OCI-LY7 (cell line): ENCODE measurements around the gene RREB1. TPM values are rescaled to one million over a fixed set of nuclear protein-coding genes. Genes with fewer than 3 reads are reported as not detected.

Source experiments
- BruUV-seq: library from RNA; stranded (reverse); fragments of 400-500 nt; replicated peaks from 2 replicates; lab custom pipeline; 2021; lab: Mats Ljungman, UMichigan
- CTCF ChIA-PET: fragments of 300-600 bp; sonication (Branson Sonifier 250); formaldehyde crosslinking; loops from one replicate; lab custom pipeline; 2022; ENCODE audit warnings: antibody characterized with exemption; ENCODE audit not compliant: unreplicated experiment; lab: Charles Lee
- POLR2A ChIA-PET: fragments of 300-600 bp; sonication (Branson Sonifier 250); formaldehyde crosslinking; loops from one replicate; lab custom pipeline; 2022; ENCODE audit warnings: antibody characterized with exemption; lab: Charles Lee
- DNase-seq: peaks from one replicate; pipeline ENCODE4 v3.0.0-alpha.2; 2015; ENCODE audit warnings: low spot score
- H2AFZ ChIP-seq: fragments of 200-600 bp; sonication (generic), shearing (Covaris generic); 2 replicates; pipeline ENCODE4 v1.6.1; 2014; ENCODE audit warnings: mild to moderate bottlenecking, antibody characterized with exemption, low read length, moderate library complexity
- H3K27ac ChIP-seq: fragments of 200-600 bp; sonication (generic); 2 replicates; pipeline ENCODE4 v1.5.1; 2014; ENCODE audit warnings: mixed run types, low read depth, mild to moderate bottlenecking, moderate library complexity, low read length, inconsistent platforms; ENCODE audit not compliant: poor library complexity, severe bottlenecking
- H3K36me3 ChIP-seq: fragments of 200-600 bp; sonication (generic); 2 replicates; pipeline ENCODE4 v1.6.1; 2014; ENCODE audit warnings: mild to moderate bottlenecking, antibody characterized with exemption, low read length, moderate library complexity, mixed read lengths; ENCODE audit not compliant: insufficient read depth
- H3K4me1 ChIP-seq: fragments of 200-600 bp; sonication (generic); 2 replicates; pipeline ENCODE4 v1.5.1; 2014; ENCODE audit warnings: mild to moderate bottlenecking, low read length; ENCODE audit not compliant: insufficient read depth, poor library complexity, severe bottlenecking
- H3K4me2 ChIP-seq: fragments of 200-600 bp; sonication (generic); 2 replicates; pipeline ENCODE4 v1.6.1; 2014; ENCODE audit warnings: mild to moderate bottlenecking, low read length
- H3K4me3 ChIP-seq: fragments of 200-600 bp; sonication (generic); 2 replicates; pipeline ENCODE4 v1.5.1; 2014; ENCODE audit warnings: mild to moderate bottlenecking, low read depth, low read length; ENCODE audit not compliant: poor library complexity, severe bottlenecking
- H3K79me2 ChIP-seq: fragments of 200-600 bp; sonication (generic); 2 replicates; pipeline ENCODE4 v1.6.1; 2016; ENCODE audit warnings: low read depth, mild to moderate bottlenecking, low read length, moderate library complexity, mixed read lengths; ENCODE audit not compliant: insufficient read depth
- H3K9me2 ChIP-seq: fragments of 200-600 bp; sonication (generic); 2 replicates; pipeline ENCODE4 v1.6.1; 2016; ENCODE audit warnings: mild to moderate bottlenecking, low read length, mixed read lengths; ENCODE audit not compliant: insufficient read depth
- H3K9me3 ChIP-seq: fragments of 200-600 bp; sonication (generic); 2 replicates; pipeline ENCODE4 v1.6.1; 2014; ENCODE audit warnings: mild to moderate bottlenecking, mixed run types, low read length, mixed read lengths
- H4K20me1 ChIP-seq: fragments of 200-600 bp; sonication (generic); 2 replicates; pipeline ENCODE4 v1.6.1; 2014; ENCODE audit warnings: mild to moderate bottlenecking, antibody characterized with exemption, low read length, moderate library complexity, mixed read lengths; ENCODE audit not compliant: insufficient read depth
- CTCF ChIP-seq: fragments of 200-600 bp; sonication (generic); conservative IDR thresholded peaks from 2 replicates; pipeline ENCODE4 v1.5.1; 2014; ENCODE audit warnings: mild to moderate bottlenecking, antibody characterized with exemption, low read length, moderate library complexity, mixed read lengths
- EZH2phosphoT487 ChIP-seq: fragments of 200-600 bp; sonication (generic); IDR thresholded peaks from 2 replicates; pipeline ENCODE4 v1.6.1; 2018; ENCODE audit warnings: low read depth, borderline replicate concordance, mild to moderate bottlenecking, mixed run types, antibody characterized with exemption, low read length, moderate library complexity, mixed read lengths
- intact Hi-C: fragments of 100-400 bp; cut with micrococcal nuclease; formaldehyde crosslinking; loops from one replicate; pipeline ENCODE4 v1.10.0; 2022; ENCODE audit not compliant: unreplicated experiment
- total RNA-seq, 2 experiments: library from RNA; depleted of rRNA in 1 of 2; stranded (reverse); fragments of >200 nt in 1 of 2; shearing (Covaris generic) in 1 of 2; gene quantifications; 2 replicates each; pipeline ENCODE4 v1.2.3, GENCODE V29; 2014 to 2022

Gene RREB1
- total RNA-seq, 2 experiments from 2014 or later, result 4.4 to 7.1 TPM

GRCh38 chr6:7152462-7152861, 44.7 kb downstream of the RREB1 start:
- no TSS peak for BruUV-seq
- no peak overlapping the region for H3K4me3 ChIP-seq
- no peak for DNase-seq
- no peaks in the 10 kb centered on the region for H3K9me3 ChIP-seq
- no peak overlapping the region for H3K27ac ChIP-seq
- no peaks in the 10 kb centered on the region for H3K9me2 ChIP-seq
- no peak overlapping the region for H3K4me2 ChIP-seq
- peaks cover 26% of the 10 kb centered on the region for H3K4me1 ChIP-seq
- POLR2A ChIA-PET, result interaction anchor here (0.5 to 1.1 kb wide), 3 partner anchors 9 to 253 kb away, joined by 3 to 7 read pairs (median 3); no protein-coding TSS in a partner anchor
- H4K20me1 ChIP-seq, result peaks cover 29% of the 10 kb centered on the region
- H3K36me3 ChIP-seq, result no peaks in the 10 kb centered on the region
- intact Hi-C loops, result no loop called here
- CTCF ChIA-PET, result no interaction called here
- H3K79me2 ChIP-seq, result no peaks in the 10 kb centered on the region
- no peak for TF ChIP-seq EZH2phosphoT487
- no peak for TF ChIP-seq CTCF
- H2AFZ ChIP-seq, result no peak overlapping the region

- no peaks in the 10 kb centered on the region for H3K79me2 ChIP-seq
- H3K4me1 ChIP-seq, result peaks cover 26% of the 10 kb centered on the region
- H3K4me3 ChIP-seq, result no peak overlapping the region
- H3K4me2 ChIP-seq, result no peak overlapping the region
- TF ChIP-seq CTCF (no peak), EZH2phosphoT487 (no peak)
- H2AFZ ChIP-seq, result no peak overlapping the region
- no peak for DNase-seq
- no peaks in the 10 kb centered on the region for H3K36me3 ChIP-seq
- no peaks in the 10 kb centered on the region for H3K9me2 ChIP-seq
- H3K27ac ChIP-seq, result no peak overlapping the region
- ChIA-PET CTCF (no interaction called here), POLR2A (interaction anchor here (0.6 to 1.7 kb wide), 4 partner anchors 8 to 477 kb away, joined by 3 to 6 read pairs (median 4); no protein-coding TSS in a partner anchor)
- no peaks in the 10 kb centered on the region for H3K9me3 ChIP-seq
- H4K20me1 ChIP-seq, result peaks cover 24% of the 10 kb centered on the region
- intact Hi-C loops, result no loop called here
- no TSS peak for BruUV-seq
These were observed 46.0 kb downstream of the RREB1 start for GRCh38 chr6:7153789-7154188.

- DNase-seq, result no peak
- H3K4me3 ChIP-seq, result no peak overlapping the region
- H3K36me3 ChIP-seq, result no peaks in the 10 kb centered on the region
- no peaks in the 10 kb centered on the region for H3K9me3 ChIP-seq
- no peaks in the 10 kb centered on the region for H3K9me2 ChIP-seq
- H4K20me1 ChIP-seq, result peaks cover 24% of the 10 kb centered on the region
- no peak overlapping the region for H3K4me2 ChIP-seq
- H3K4me1 ChIP-seq, result peaks cover 26% of the 10 kb centered on the region
- intact Hi-C loops, result no loop called here
- no TSS peak for BruUV-seq
- TF ChIP-seq CTCF (no peak), EZH2phosphoT487 (no peak)
- ChIA-PET POLR2A (interaction anchor here (0.9 to 1.7 kb wide), 3 partner anchors 8 to 16 kb away, joined by 3 to 6 read pairs (median 4); no protein-coding TSS in a partner anchor), CTCF (no interaction called here)
- H2AFZ ChIP-seq, result no peak overlapping the region
- no peak overlapping the region for H3K27ac ChIP-seq
- H3K79me2 ChIP-seq, result no peaks in the 10 kb centered on the region
These were observed 46.8 kb downstream of the RREB1 start for GRCh38 chr6:7154341-7155139.
